Measurements from ENCODE around the gene GLCCI1.

- no peak for TF ChIP-seq BACH1 (IDR thresholded peaks at IDR 0.05; ENCODE audit: low read length)
- no peak for TF ChIP-seq POLR2A (IDR thresholded peaks at IDR 0.05; ENCODE audit: control extremely low read depth in 1 of 2, low read depth in 2 of 2, low read length in 2 of 2)
- no peak for TF ChIP-seq HDAC2 (IDR thresholded peaks at IDR 0.05; ENCODE audit: borderline replicate concordance in 1 of 2, low read depth in 2 of 2, low read length in 2 of 2)
- no peak for TF ChIP-seq EZH2 (IDR thresholded peaks at IDR 0.05; ENCODE audit: low read depth, low read length, severe bottlenecking)
- no peak for TF ChIP-seq EP300 (IDR thresholded peaks at IDR 0.05; ENCODE audit: borderline replicate concordance in 1 of 2, low read depth in 2 of 2, low read length in 2 of 2)
- TF ChIP-seq CTCF (IDR thresholded peaks at IDR 0.05; ENCODE audit: control extremely low read depth in 1 of 3, insufficient read depth in 1 of 3, low read depth in 1 of 3, low read length in 3 of 3): no peak
- no peak for TF ChIP-seq CREB1 (IDR thresholded peaks at IDR 0.05)
- TF ChIP-seq NRF1 (IDR thresholded peaks at IDR 0.05; ENCODE audit: low read depth, low read length): no peak
- no peak for TF ChIP-seq RFX5 (IDR thresholded peaks at IDR 0.05; ENCODE audit: borderline replicate concordance, low read depth, low read length)
- no peak for TF ChIP-seq JUND (IDR thresholded peaks at IDR 0.05; ENCODE audit: low read length)
- no peak for TF ChIP-seq TEAD4 (IDR thresholded peaks at IDR 0.05; ENCODE audit: low read depth, low read length)
- no peak for TF ChIP-seq SP1 (IDR thresholded peaks at IDR 0.05; ENCODE audit: low read depth, low read length)
- no peak for TF ChIP-seq E2F6 (IDR thresholded peaks at IDR 0.05)
- TF ChIP-seq MAX (IDR thresholded peaks at IDR 0.05): no peak
These were observed 1.6 kb downstream of the GLCCI1 start for GRCh38 chr7:7970237-7970530.
